GM12801 (cell line): ENCODE data around the gene SEL1L.

Experiments used
- TF ChIP-seq, protein P1 (sequence below): IDR thresholded peaks from one replicate; pipeline ENCODE4 v1.5.1; 2011; ENCODE audit warnings: control low read depth; ENCODE audit not compliant: insufficient read length; ENCODE audit errors: extremely low read depth

Gene SEL1L

DNA sequence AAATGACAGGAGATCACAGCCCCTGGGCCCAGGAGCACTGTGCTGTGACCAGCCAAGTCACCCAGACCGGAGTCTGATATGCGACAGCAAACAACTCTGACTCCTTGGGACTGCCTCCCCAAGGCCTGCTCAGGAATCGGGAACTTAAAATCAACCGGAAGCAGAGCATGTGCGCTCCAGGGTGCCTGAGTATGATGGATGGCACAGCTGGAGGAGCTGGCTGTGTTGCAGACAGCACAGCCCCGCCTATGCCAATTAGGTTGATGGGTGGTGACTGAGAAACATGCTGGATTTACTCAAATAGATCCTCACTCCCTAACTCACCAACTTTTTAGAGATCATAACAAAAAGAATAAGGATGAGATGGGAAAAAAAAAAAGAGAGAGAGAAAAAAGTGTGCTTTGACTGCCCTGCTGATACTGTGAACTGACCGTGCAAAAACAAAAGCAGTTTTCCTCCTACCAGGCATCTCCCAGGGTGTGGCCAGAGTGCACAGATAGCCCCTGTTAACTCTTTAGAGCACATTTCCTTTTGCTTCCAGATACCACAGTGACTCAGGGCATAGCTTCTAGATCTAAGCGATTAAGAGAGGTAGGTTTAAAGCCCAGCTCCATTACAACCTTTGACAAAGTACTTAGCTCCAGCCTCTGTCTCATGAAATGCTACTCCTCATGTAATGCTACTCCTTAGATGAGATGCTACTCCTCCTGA is 106.2 kb downstream of the SEL1L start:
- TF ChIP-seq, protein P1, sequence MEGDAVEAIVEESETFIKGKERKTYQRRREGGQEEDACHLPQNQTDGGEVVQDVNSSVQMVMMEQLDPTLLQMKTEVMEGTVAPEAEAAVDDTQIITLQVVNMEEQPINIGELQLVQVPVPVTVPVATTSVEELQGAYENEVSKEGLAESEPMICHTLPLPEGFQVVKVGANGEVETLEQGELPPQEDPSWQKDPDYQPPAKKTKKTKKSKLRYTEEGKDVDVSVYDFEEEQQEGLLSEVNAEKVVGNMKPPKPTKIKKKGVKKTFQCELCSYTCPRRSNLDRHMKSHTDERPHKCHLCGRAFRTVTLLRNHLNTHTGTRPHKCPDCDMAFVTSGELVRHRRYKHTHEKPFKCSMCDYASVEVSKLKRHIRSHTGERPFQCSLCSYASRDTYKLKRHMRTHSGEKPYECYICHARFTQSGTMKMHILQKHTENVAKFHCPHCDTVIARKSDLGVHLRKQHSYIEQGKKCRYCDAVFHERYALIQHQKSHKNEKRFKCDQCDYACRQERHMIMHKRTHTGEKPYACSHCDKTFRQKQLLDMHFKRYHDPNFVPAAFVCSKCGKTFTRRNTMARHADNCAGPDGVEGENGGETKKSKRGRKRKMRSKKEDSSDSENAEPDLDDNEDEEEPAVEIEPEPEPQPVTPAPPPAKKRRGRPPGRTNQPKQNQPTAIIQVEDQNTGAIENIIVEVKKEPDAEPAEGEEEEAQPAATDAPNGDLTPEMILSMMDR, result no peak

DNA sequence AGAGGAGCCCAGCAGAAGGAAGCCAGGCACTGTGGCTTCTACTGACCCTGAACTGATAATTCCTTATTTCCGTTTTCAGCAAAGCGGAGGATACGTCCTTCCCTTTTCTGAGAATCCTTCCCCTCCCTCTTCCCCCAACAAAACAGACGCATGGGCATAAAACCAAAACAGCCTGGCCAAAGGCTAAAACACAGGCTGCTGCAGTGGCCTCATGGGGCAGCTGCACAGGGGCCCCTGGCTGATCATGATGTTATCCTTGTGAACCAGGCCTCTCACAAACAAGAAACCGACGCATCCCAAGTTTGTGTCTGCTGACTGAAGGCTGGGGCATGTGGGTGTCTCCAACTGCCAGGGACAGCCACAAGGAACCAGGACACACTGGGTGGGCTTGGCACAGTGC is 110.1 kb downstream of the SEL1L start:
- TF ChIP-seq, protein P1, result no peak
